IMR-90 (cell line): ENCODE results near the gene ZBTB47. TPM values are rescaled to one million over a fixed set of nuclear protein-coding genes. Genes with fewer than 3 reads are reported as not detected.

Experiments
- ATAC-seq: fragments of 200-7000 bp; cut with Tn5 transposase; 2 replicates; pipeline ENCODE4 v1.9.1; 2020; ENCODE audit warnings: low read depth, mild to moderate bottlenecking, moderate library complexity
- BruUV-seq: library from RNA; stranded (reverse); fragments of 400-500 nt; replicated peaks from 2 replicates; lab custom pipeline; 2021; lab: Mats Ljungman, UMichigan
- CTCF ChIA-PET: fragments of 300-600 bp; formaldehyde crosslinking; extraction: SDS; loops from one replicate; lab custom pipeline; 2021; ENCODE audit warnings: antibody characterized with exemption; lab: Yijun Ruan, JAX
- POLR2A ChIA-PET: fragments of 300-600 bp; sonication (Branson Sonifier 250); formaldehyde crosslinking; loops from one replicate; lab custom pipeline; 2022; ENCODE audit warnings: antibody characterized with exemption; ENCODE audit not compliant: unreplicated experiment; lab: Charles Lee
- DNase-seq: peaks from one replicate; pipeline ENCODE4 v3.0.0; 2013
- H2AFZ ChIP-seq: replicated peaks from 2 replicates; pipeline ENCODE3; 2013; ENCODE audit warnings: low read length, mild to moderate bottlenecking; ENCODE audit not compliant: poor library complexity
- H2AK5ac ChIP-seq: 2 replicates; pipeline ENCODE4 v1.6.1; 2013; ENCODE audit warnings: low read depth, low read length, inconsistent platforms
- H2AK9ac ChIP-seq: replicated peaks from 2 replicates; pipeline ENCODE3; 2013; ENCODE audit warnings: mild to moderate bottlenecking, low read depth, low read length, moderate library complexity; ENCODE audit not compliant: poor library complexity
- H2BK120ac ChIP-seq: 2 replicates; pipeline ENCODE4 v1.6.1; 2013; ENCODE audit warnings: low read depth, low read length, inconsistent platforms
- H2BK15ac ChIP-seq: 3 replicates; pipeline ENCODE4 v1.6.1; 2013; ENCODE audit warnings: low read depth, low read length, inconsistent platforms
- H2BK20ac ChIP-seq: 2 replicates; pipeline ENCODE4 v1.6.1; 2013; ENCODE audit warnings: low read depth, mild to moderate bottlenecking, inconsistent platforms, low read length, moderate library complexity
- H2BK5ac ChIP-seq: 2 replicates; pipeline ENCODE4 v1.6.1; 2013; ENCODE audit warnings: mild to moderate bottlenecking, low read depth, low read length, inconsistent platforms; ENCODE audit not compliant: poor library complexity, severe bottlenecking
- H3K14ac ChIP-seq: replicated peaks from 2 replicates; pipeline ENCODE4 v1.6.1; 2013; ENCODE audit warnings: low read depth, low read length, inconsistent platforms
- H3K18ac ChIP-seq: 2 replicates; pipeline ENCODE4 v1.6.1; 2013; ENCODE audit warnings: low read depth, low read length, control low read depth
- H3K23ac ChIP-seq: 2 replicates; pipeline ENCODE4 v1.6.1; 2013; ENCODE audit warnings: low read depth, low read length, inconsistent platforms
- H3K27ac ChIP-seq: 2 replicates; pipeline ENCODE4 v1.5.1; 2013; ENCODE audit warnings: mild to moderate bottlenecking, control low read depth, low read length; ENCODE audit not compliant: insufficient read depth
- H3K27me3 ChIP-seq: 2 replicates; pipeline ENCODE4 v1.6.1; 2013; ENCODE audit warnings: low read length; ENCODE audit not compliant: control insufficient read depth, insufficient read depth
- H3K36me3 ChIP-seq: 2 replicates; pipeline ENCODE4 v1.6.1; 2013; ENCODE audit warnings: low read length, mixed read lengths; ENCODE audit not compliant: control insufficient read depth, insufficient read depth
- H3K4ac ChIP-seq: 2 replicates; pipeline ENCODE4 v1.6.1; 2013; ENCODE audit warnings: low read depth, low read length, inconsistent platforms
- H3K4me1 ChIP-seq: 2 replicates; pipeline ENCODE4 v1.6.1; 2013; ENCODE audit warnings: low read length, mixed read lengths; ENCODE audit not compliant: control insufficient read depth, insufficient read depth
- H3K4me2 ChIP-seq: 2 replicates; pipeline ENCODE4 v1.6.1; 2013; ENCODE audit warnings: low read depth, mild to moderate bottlenecking, control low read depth, low read length, moderate library complexity
- H3K4me3 ChIP-seq: 2 replicates; pipeline ENCODE4 v1.5.1; 2013; ENCODE audit warnings: low read depth, mild to moderate bottlenecking, control low read depth, low read length, moderate library complexity; ENCODE audit not compliant: insufficient read depth
- H3K56ac ChIP-seq: 2 replicates; pipeline ENCODE4 v1.6.1; 2013; ENCODE audit warnings: low read length, inconsistent platforms; ENCODE audit not compliant: insufficient read depth; ENCODE audit errors: extremely low read depth
- H3K79me1 ChIP-seq, 2 experiments: 2 replicates each; pipeline ENCODE4 v1.6.1; 2013; ENCODE audit warnings: low read length in 2 of 2, inconsistent platforms in 1 of 2, low read depth in 1 of 2
- H3K9ac ChIP-seq: 2 replicates; pipeline ENCODE4 v1.6.1; 2013; ENCODE audit warnings: low read depth, low read length, control low read depth
- H3K9me1 ChIP-seq: 2 replicates; pipeline ENCODE4 v1.6.1; 2013; ENCODE audit warnings: low read length, inconsistent platforms; ENCODE audit not compliant: insufficient read depth
- H3K9me3 ChIP-seq: 2 replicates; pipeline ENCODE4 v1.6.1; 2013; ENCODE audit warnings: low read length; ENCODE audit not compliant: control insufficient read depth, insufficient read depth
- H4K20me1 ChIP-seq: 2 replicates; pipeline ENCODE4 v1.6.1; 2013; ENCODE audit warnings: low read length, inconsistent platforms; ENCODE audit not compliant: insufficient read depth
- H4K5ac ChIP-seq: 2 replicates; pipeline ENCODE4 v1.6.1; 2013; ENCODE audit warnings: mild to moderate bottlenecking, low read depth, low read length, control low read depth
- H4K8ac ChIP-seq, 2 experiments: 2 replicates each; pipeline ENCODE4 v1.6.1; 2013; ENCODE audit warnings: low read depth in 2 of 2, low read length in 2 of 2, control low read depth in 1 of 2, inconsistent platforms in 1 of 2
- H4K91ac ChIP-seq: 2 replicates; pipeline ENCODE4 v1.6.1; 2013; ENCODE audit warnings: low read depth, low read length, inconsistent platforms; ENCODE audit not compliant: insufficient read depth
- CTCF ChIP-seq: conservative IDR thresholded peaks from 2 replicates; pipeline ENCODE4 v1.5.1; 2012; ENCODE audit warnings: mild to moderate bottlenecking, low read depth, low read length, improper control_type of control experiment
- NFE2L2 ChIP-seq: fragments of 150-350 bp; IDR thresholded peaks from 2 replicates; pipeline ENCODE4 v1.6.1; 2016; ENCODE audit warnings: low read depth, mild to moderate bottlenecking, low read length
- USF2 ChIP-seq: fragments of 150-350 bp; IDR thresholded peaks from 2 replicates; pipeline ENCODE4 v1.6.1; 2017; ENCODE audit warnings: mild to moderate bottlenecking, antibody characterized with exemption, low read length, low read depth
- WGBS, 2 experiments: methylation state at CpG; one replicate each; pipeline versions ENCODE4 v1.1.5 to v1.1.7; 2013; ENCODE audit warnings: missing lambda C conversion rate in 2 of 2; ENCODE audit not compliant: insufficient read length in 1 of 2; ENCODE audit errors: extremely low coverage in 2 of 2; 5-methylcytosine and 5-hydroxymethylcytosine counted together
- dilution Hi-C: fragments of 300-500 bp; cut with HindIII; formaldehyde crosslinking; loops from one replicate; pipeline ENCODE4 v1.14.3; 2018; ENCODE audit warnings: low sequenced_read_pairs; ENCODE audit not compliant: unreplicated experiment
- in situ Hi-C: fragments of 300-500 bp; cut with MboI; formaldehyde crosslinking; loops from 3 replicates; pipeline ENCODE4 v1.14.3; 2019; ENCODE audit warnings: low sequenced_read_pairs, inconsistent platforms, mixed read lengths
- intact Hi-C: fragments of 100-400 bp; cut with micrococcal nuclease; formaldehyde crosslinking; loops from 2 replicates; pipeline ENCODE4 v1.10.0; 2022
- polyA plus RNA-seq, 3 experiments: library from polyadenylated mRNA; depleted of rRNA; stranded (reverse); fragments of >200 nt; gene quantifications; 2 replicates each; pipeline ENCODE4 v1.2.3, GENCODE V29; 2012; ENCODE audit warnings: low replicate concordance in 1 of 3
- total RNA-seq: library from RNA; depleted of rRNA; stranded (reverse); fragments of >200 nt; gene quantifications from 2 replicates; pipeline ENCODE4 v1.2.3, GENCODE V29; 2012

The ZBTB47 gene
- total and polyA plus RNA-seq, 2 of the 4 experiments (the other 2 are of a cell fraction) = 10.9 to 16.8 TPM

- H3K79me1 ChIP-seq = peaks cover 6 to 41% of the 10 kb centered on the region in 2 experiments
- no peak overlapping the region for H2BK5ac ChIP-seq
- no peak overlapping the region for H2AK9ac ChIP-seq
- peaks cover 14% of the 10 kb centered on the region for H3K36me3 ChIP-seq
- no peak overlapping the region for H3K56ac ChIP-seq
- intact Hi-C loops = loop anchor here (5.0 kb wide), 1 partner anchor 34 kb away; no protein-coding TSS in a partner anchor
- H4K20me1 ChIP-seq = peaks cover 44% of the 10 kb centered on the region
- peaks cover 7% of the 10 kb centered on the region; the same call in 1 of the 2 replicates for H3K9me1 ChIP-seq
- H3K18ac ChIP-seq = no peak overlapping the region
- CTCF ChIA-PET = interaction anchor here (0.6 to 1.6 kb wide), 4 partner anchors 9 to 16 kb away, joined by 3 to 6 read pairs (median 4); no protein-coding TSS in a partner anchor
- H2BK120ac ChIP-seq = no peak overlapping the region
- no peak overlapping the region for H3K14ac ChIP-seq
- no peak overlapping the region for H3K4me2 ChIP-seq
- H3K27ac ChIP-seq = no peak overlapping the region
- in situ Hi-C loops = no loop called here
- no peak overlapping the region for H2AFZ ChIP-seq
- no peak overlapping the region for H3K9ac ChIP-seq
- TF ChIP-seq CTCF (peak; percentile 34; the same call in 1 of the 2 replicates), NFE2L2 (no peak), USF2 (no peak)
- no peak overlapping the region for H3K23ac ChIP-seq
- ATAC-seq (no peak), DNase-seq (no peak)
- H2BK15ac ChIP-seq = no peak overlapping the region
- H3K4me3 ChIP-seq = no peak overlapping the region
- H4K5ac ChIP-seq = no peak overlapping the region
- no peak overlapping the region for H2AK5ac ChIP-seq
- no CpG with 5 or more reads among the region's 2 CpGs for WGBS, 2 experiments
- no TSS peak for BruUV-seq
- H4K91ac ChIP-seq = no peak overlapping the region
- POLR2A ChIA-PET = no interaction called here
- no peak overlapping the region for H2BK20ac ChIP-seq
- no peak overlapping the region for H4K8ac ChIP-seq
- H3K27me3 ChIP-seq = no peaks in the 10 kb centered on the region
- peaks cover 2% of the 10 kb centered on the region for H3K4me1 ChIP-seq
- dilution Hi-C loops = no loop called here
- no peaks in the 10 kb centered on the region for H3K9me3 ChIP-seq
- no peak overlapping the region for H3K4ac ChIP-seq
Measured at GRCh38 chr3:42613462-42613861, 40.0 kb upstream of the ZBTB47 start.
